WTC11 (cell line): ENCODE measurements around the gene UTP20. TPM values are rescaled to one million over a fixed set of nuclear protein-coding genes. Genes with fewer than 3 reads are reported as not detected.

ENCODE experiments used
- ATF1 ChIP-seq: sonication (generic); formaldehyde crosslinking; IDR thresholded peaks from 2 replicates; pipeline ENCODE4 v1.8.1; 2023; ENCODE audit warnings: mild to moderate bottlenecking, moderate library complexity, missing genetic modification reagents
- ETV6 ChIP-seq: sonication (generic); formaldehyde crosslinking; IDR thresholded peaks from 2 replicates; pipeline ENCODE4 v1.8.1; 2022; ENCODE audit warnings: mild to moderate bottlenecking, missing genetic modification reagents
- FOXJ3 ChIP-seq: sonication (generic); formaldehyde crosslinking; IDR thresholded peaks from 2 replicates; pipeline ENCODE4 v1.9.0; 2021; ENCODE audit warnings: missing genetic modification reagents, mild to moderate bottlenecking, borderline replicate concordance
- FOXK1 ChIP-seq: sonication (generic); formaldehyde crosslinking; IDR thresholded peaks from 2 replicates; pipeline ENCODE4 v1.8.0; 2022; ENCODE audit warnings: mild to moderate bottlenecking, moderate library complexity, missing genetic modification reagents
- GTF2I ChIP-seq: fragments of 250-450 bp; sonication (Bioruptor Pico); conservative IDR thresholded peaks from 2 replicates; pipeline ENCODE4 v1.4.0; 2021; ENCODE audit warnings: mild to moderate bottlenecking
- JAZF1 ChIP-seq: fragments of 250-450 bp; sonication (Bioruptor Pico); IDR thresholded peaks from 2 replicates; pipeline ENCODE4 v1.9.0; 2021; ENCODE audit warnings: moderate library complexity, mild to moderate bottlenecking, inconsistent platforms
- KAT7 ChIP-seq: sonication (generic); formaldehyde crosslinking; IDR thresholded peaks from 2 replicates; pipeline ENCODE4 v1.8.1; 2023; ENCODE audit warnings: missing genetic modification reagents, mild to moderate bottlenecking, borderline replicate concordance
- MXD4 ChIP-seq: fragments of 250-450 bp; sonication (Bioruptor Pico); IDR thresholded peaks from 2 replicates; pipeline ENCODE4 v1.8.0; 2021; ENCODE audit warnings: mild to moderate bottlenecking, moderate library complexity, borderline replicate concordance
- MYBL2 ChIP-seq: sonication (generic); formaldehyde crosslinking; IDR thresholded peaks from 2 replicates; pipeline ENCODE4 v1.8.1; 2023; ENCODE audit warnings: mild to moderate bottlenecking, moderate library complexity, missing genetic modification reagents
- NFATC4 ChIP-seq: fragments of 250-450 bp; sonication (Bioruptor Pico); IDR thresholded peaks from 2 replicates; pipeline ENCODE4 v1.9.0; 2021; ENCODE audit warnings: mild to moderate bottlenecking
- NFE2L1 ChIP-seq: sonication (generic); formaldehyde crosslinking; IDR thresholded peaks from 2 replicates; pipeline ENCODE4 v1.8.1; 2023; ENCODE audit warnings: missing genetic modification reagents
- NR2C2 ChIP-seq: sonication (generic); formaldehyde crosslinking; IDR thresholded peaks from 2 replicates; pipeline ENCODE4 v1.8.0; 2022; ENCODE audit warnings: mild to moderate bottlenecking, missing genetic modification reagents
- OVOL2 ChIP-seq: fragments of 250-450 bp; sonication (Bioruptor Pico); IDR thresholded peaks from 2 replicates; pipeline ENCODE4 v1.9.0; 2021; ENCODE audit warnings: mild to moderate bottlenecking, borderline replicate concordance
- PREB ChIP-seq: sonication (generic); formaldehyde crosslinking; IDR thresholded peaks from 2 replicates; pipeline ENCODE4 v1.8.1; 2022; ENCODE audit warnings: mild to moderate bottlenecking, missing genetic modification reagents, moderate library complexity, borderline replicate concordance
- PRRX2 ChIP-seq: fragments of 250-450 bp; sonication (Bioruptor Pico); IDR thresholded peaks from 2 replicates; pipeline ENCODE4 v1.8.0; 2021; ENCODE audit warnings: mild to moderate bottlenecking
- RELA ChIP-seq: sonication (generic); formaldehyde crosslinking; IDR thresholded peaks from 2 replicates; pipeline ENCODE4 v1.8.1; 2022; ENCODE audit warnings: missing genetic modification reagents, mild to moderate bottlenecking, borderline replicate concordance
- RORB ChIP-seq: fragments of 250-450 bp; sonication (Bioruptor Pico); IDR thresholded peaks from 2 replicates; pipeline ENCODE4 v1.9.0; 2021; ENCODE audit warnings: mild to moderate bottlenecking
- SP1 ChIP-seq: sonication (generic); formaldehyde crosslinking; conservative IDR thresholded peaks from 2 replicates; pipeline ENCODE4 v1.8.1; 2022; ENCODE audit warnings: missing genetic modification reagents
- STAT6 ChIP-seq: sonication (generic); formaldehyde crosslinking; conservative IDR thresholded peaks from 2 replicates; pipeline ENCODE4 v1.8.1; 2023; ENCODE audit warnings: mild to moderate bottlenecking, low read depth, missing genetic modification reagents, moderate library complexity
- ZBTB43 ChIP-seq: sonication (generic); formaldehyde crosslinking; IDR thresholded peaks from 2 replicates; pipeline ENCODE4 v1.8.1; 2023; ENCODE audit warnings: mild to moderate bottlenecking, missing genetic modification reagents
- ZNF138 ChIP-seq: sonication (generic); formaldehyde crosslinking; conservative IDR thresholded peaks from 2 replicates; pipeline ENCODE4 v1.8.1; 2022; ENCODE audit warnings: mild to moderate bottlenecking, moderate library complexity, missing genetic modification reagents
- ZNF232 ChIP-seq: sonication (generic); formaldehyde crosslinking; IDR thresholded peaks from 2 replicates; pipeline ENCODE4 v1.8.0; 2022; ENCODE audit warnings: mild to moderate bottlenecking, missing genetic modification reagents
- ZNF317 ChIP-seq: sonication (generic); formaldehyde crosslinking; IDR thresholded peaks from 2 replicates; pipeline ENCODE4 v1.8.1; 2023; ENCODE audit warnings: low read depth, mild to moderate bottlenecking, moderate library complexity, missing genetic modification reagents, borderline replicate concordance
- ZNF396 ChIP-seq: fragments of 250-450 bp; sonication (Bioruptor Pico); IDR thresholded peaks from 2 replicates; pipeline ENCODE4 v1.8.0; 2021; ENCODE audit warnings: mild to moderate bottlenecking, moderate library complexity, borderline replicate concordance
- total RNA-seq: library from RNA; stranded (reverse); gene quantifications from 3 replicates; pipeline ENCODE4 v1.2.3, GENCODE V29; 2021
- TF ChIP-seq, protein P1 (sequence below): sonication (generic); formaldehyde crosslinking; IDR thresholded peaks from 2 replicates; pipeline ENCODE4 v1.8.1; 2023; ENCODE audit warnings: mild to moderate bottlenecking, missing genetic modification reagents, moderate library complexity
- TF ChIP-seq, protein P2 (sequence below): sonication (generic); formaldehyde crosslinking; IDR thresholded peaks from 2 replicates; pipeline ENCODE4 v1.8.1; 2022; ENCODE audit warnings: mild to moderate bottlenecking, moderate library complexity, missing genetic modification reagents
- TF ChIP-seq, protein P3 (sequence below): sonication (generic); formaldehyde crosslinking; IDR thresholded peaks from 2 replicates; pipeline ENCODE4 v1.8.0; 2023; ENCODE audit warnings: missing genetic modification reagents
- TF ChIP-seq, protein P4 (sequence below): sonication (generic); formaldehyde crosslinking; IDR thresholded peaks from 2 replicates; pipeline ENCODE4 v1.8.1; 2023; ENCODE audit warnings: mild to moderate bottlenecking, missing genetic modification reagents, moderate library complexity
- TF ChIP-seq, protein P5 (sequence below): sonication (generic); formaldehyde crosslinking; IDR thresholded peaks from 2 replicates; pipeline ENCODE4 v1.8.0; 2023; ENCODE audit warnings: mild to moderate bottlenecking, missing genetic modification reagents

Gene UTP20
- total RNA-seq, 1 experiment from 2014 or later = 34.1 TPM

- TF ChIP-seq SP1 (CRISPR knock-in tag) (peak; percentile 33; the same call in 1 of the 2 replicates), MYBL2 (CRISPR knock-in tag) (no peak), FOXK1 (CRISPR knock-in tag) (no peak), RORB (no peak), PREB (CRISPR knock-in tag) (no peak), ZNF232 (CRISPR knock-in tag) (no peak), RELA (no peak), NR2C2 (CRISPR knock-in tag) (no peak), ZNF396 (CRISPR knock-in tag) (no peak), STAT6 (CRISPR knock-in tag) (no peak), ATF1 (CRISPR knock-in tag) (no peak), JAZF1 (CRISPR knock-in tag) (no peak), ETV6 (CRISPR knock-in tag) (0 out of 2 replicates have a peak, but pooled peaks have one; percentile 14), NFATC4 (no peak), NFE2L1 (CRISPR knock-in tag) (no peak), ZNF138 (no peak), KAT7 (peak; percentile 64; the same call in 1 of the 2 replicates), MXD4 (CRISPR knock-in tag) (no peak), OVOL2 (CRISPR knock-in tag) (no peak), FOXJ3 (no peak), ZNF317 (no peak), ZBTB43 (no peak), PRRX2 (CRISPR knock-in tag) (no peak), GTF2I (CRISPR knock-in tag) (no peak)
- TF ChIP-seq, protein P1, sequence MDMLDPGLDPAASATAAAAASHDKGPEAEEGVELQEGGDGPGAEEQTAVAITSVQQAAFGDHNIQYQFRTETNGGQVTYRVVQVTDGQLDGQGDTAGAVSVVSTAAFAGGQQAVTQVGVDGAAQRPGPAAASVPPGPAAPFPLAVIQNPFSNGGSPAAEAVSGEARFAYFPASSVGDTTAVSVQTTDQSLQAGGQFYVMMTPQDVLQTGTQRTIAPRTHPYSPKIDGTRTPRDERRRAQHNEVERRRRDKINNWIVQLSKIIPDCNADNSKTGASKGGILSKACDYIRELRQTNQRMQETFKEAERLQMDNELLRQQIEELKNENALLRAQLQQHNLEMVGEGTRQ (CRISPR knock-in tag) = no peak
- TF ChIP-seq, protein P2, sequence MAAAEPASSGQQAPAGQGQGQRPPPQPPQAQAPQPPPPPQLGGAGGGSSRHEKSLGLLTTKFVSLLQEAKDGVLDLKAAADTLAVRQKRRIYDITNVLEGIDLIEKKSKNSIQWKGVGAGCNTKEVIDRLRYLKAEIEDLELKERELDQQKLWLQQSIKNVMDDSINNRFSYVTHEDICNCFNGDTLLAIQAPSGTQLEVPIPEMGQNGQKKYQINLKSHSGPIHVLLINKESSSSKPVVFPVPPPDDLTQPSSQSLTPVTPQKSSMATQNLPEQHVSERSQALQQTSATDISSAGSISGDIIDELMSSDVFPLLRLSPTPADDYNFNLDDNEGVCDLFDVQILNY (CRISPR knock-in tag) = no peak
- TF ChIP-seq, protein P3, sequence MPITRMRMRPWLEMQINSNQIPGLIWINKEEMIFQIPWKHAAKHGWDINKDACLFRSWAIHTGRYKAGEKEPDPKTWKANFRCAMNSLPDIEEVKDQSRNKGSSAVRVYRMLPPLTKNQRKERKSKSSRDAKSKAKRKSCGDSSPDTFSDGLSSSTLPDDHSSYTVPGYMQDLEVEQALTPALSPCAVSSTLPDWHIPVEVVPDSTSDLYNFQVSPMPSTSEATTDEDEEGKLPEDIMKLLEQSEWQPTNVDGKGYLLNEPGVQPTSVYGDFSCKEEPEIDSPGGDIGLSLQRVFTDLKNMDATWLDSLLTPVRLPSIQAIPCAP (CRISPR knock-in tag) = no peak
- TF ChIP-seq, protein P4, sequence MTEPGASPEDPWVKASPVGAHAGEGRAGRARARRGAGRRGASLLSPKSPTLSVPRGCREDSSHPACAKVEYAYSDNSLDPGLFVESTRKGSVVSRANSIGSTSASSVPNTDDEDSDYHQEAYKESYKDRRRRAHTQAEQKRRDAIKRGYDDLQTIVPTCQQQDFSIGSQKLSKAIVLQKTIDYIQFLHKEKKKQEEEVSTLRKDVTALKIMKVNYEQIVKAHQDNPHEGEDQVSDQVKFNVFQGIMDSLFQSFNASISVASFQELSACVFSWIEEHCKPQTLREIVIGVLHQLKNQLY (CRISPR knock-in tag) = no peak
- TF ChIP-seq, protein P5, sequence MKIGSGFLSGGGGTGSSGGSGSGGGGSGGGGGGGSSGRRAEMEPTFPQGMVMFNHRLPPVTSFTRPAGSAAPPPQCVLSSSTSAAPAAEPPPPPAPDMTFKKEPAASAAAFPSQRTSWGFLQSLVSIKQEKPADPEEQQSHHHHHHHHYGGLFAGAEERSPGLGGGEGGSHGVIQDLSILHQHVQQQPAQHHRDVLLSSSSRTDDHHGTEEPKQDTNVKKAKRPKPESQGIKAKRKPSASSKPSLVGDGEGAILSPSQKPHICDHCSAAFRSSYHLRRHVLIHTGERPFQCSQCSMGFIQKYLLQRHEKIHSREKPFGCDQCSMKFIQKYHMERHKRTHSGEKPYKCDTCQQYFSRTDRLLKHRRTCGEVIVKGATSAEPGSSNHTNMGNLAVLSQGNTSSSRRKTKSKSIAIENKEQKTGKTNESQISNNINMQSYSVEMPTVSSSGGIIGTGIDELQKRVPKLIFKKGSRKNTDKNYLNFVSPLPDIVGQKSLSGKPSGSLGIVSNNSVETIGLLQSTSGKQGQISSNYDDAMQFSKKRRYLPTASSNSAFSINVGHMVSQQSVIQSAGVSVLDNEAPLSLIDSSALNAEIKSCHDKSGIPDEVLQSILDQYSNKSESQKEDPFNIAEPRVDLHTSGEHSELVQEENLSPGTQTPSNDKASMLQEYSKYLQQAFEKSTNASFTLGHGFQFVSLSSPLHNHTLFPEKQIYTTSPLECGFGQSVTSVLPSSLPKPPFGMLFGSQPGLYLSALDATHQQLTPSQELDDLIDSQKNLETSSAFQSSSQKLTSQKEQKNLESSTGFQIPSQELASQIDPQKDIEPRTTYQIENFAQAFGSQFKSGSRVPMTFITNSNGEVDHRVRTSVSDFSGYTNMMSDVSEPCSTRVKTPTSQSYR (CRISPR knock-in tag) = no peak
Measured at GRCh38 chr12:101407436-101408345, 127.8 kb downstream of the UTP20 start, which contains the start of gene ARL1 (continued).
